Activated CD4-positive, alpha-beta T cell treated with anti-CD3 and anti-CD28 coated beads for 4 hours (primary cell): Measurements from ENCODE around the gene CEP192.
A peak's percentile ranks its signal among the peaks of the same experiment; 100 is the strongest.

ENCODE experiments used
- DNase-seq, 2 donors: peaks; one replicate each; pipeline ENCODE4 v3.0.0-alpha.2; 2020

The CEP192 gene

GRCh38 chr18:13159579-13159978 is 168.4 kb downstream of the CEP192 start:
- DNase-seq: peak; percentile 23 to 50

- DNase-seq: no peak
Observed at GRCh38 chr18:13161276-13161899, 170.2 kb downstream of the CEP192 start.

- no peak for DNase-seq
Observed at GRCh38 chr18:13163167-13163927, 172.2 kb downstream of the CEP192 start.

- no peak for DNase-seq
Observed at GRCh38 chr18:13164406-13164805, 173.2 kb downstream of the CEP192 start.

GRCh38 chr18:13165636-13166423 is 174.7 kb downstream of the CEP192 start:
- DNase-seq: no peak

- no peak for DNase-seq
Observed at GRCh38 chr18:13173578-13174145, 182.5 kb downstream of the CEP192 start.
